K562 (cell line): Measurements from ENCODE around the gene SOS1. TPM values are rescaled to one million over a fixed set of nuclear protein-coding genes. Genes with fewer than 3 reads are reported as not detected.
A peak's percentile ranks its signal among the peaks of the same experiment; 100 is the strongest.

Source experiments
- ATAC-seq: fragments of 200-7000 bp; cut with Tn5 transposase; 3 replicates; pipeline ENCODE4 v1.9.1; 2020; ENCODE audit warnings: moderate library complexity
- BruUV-seq: library from RNA; stranded (reverse); fragments of 400-500 nt; replicated peaks from 2 replicates; lab custom pipeline; 2021; lab: Mats Ljungman, UMichigan
- CTCF ChIA-PET: fragments of 300-600 bp; formaldehyde crosslinking; extraction: SDS; loops from one replicate; lab custom pipeline; 2021; ENCODE audit warnings: low intra/inter-chr PET ratio; lab: Yijun Ruan, JAX
- POLR2A ChIA-PET: fragments of 300-600, 350-650 bp; sonication (Branson Sonifier 250); formaldehyde crosslinking; extraction: SDS; loops from one replicate; lab custom pipeline; 2021; ENCODE audit warnings: antibody characterized with exemption, inconsistent platforms; lab: Yijun Ruan, JAX
- DNase-seq, 4 experiments: peaks; one replicate each; pipeline versions ENCODE4 v3.0.0 to v3.0.0-alpha.2; 2011 to 2018; ENCODE audit warnings: low spot score in 3 of 4, mixed read lengths in 3 of 4; ENCODE audit errors: extremely low read depth in 1 of 4
- FAIRE-seq: peaks from 2 replicates; lab custom pipeline; 2011; peaks lifted over from hg19 to GRCh38; lab: Jason Lieb, UNC
- H2AFZ ChIP-seq: 2 replicates; pipeline ENCODE4 v1.6.0; 2011; ENCODE audit warnings: low read depth, low read length, control low read depth, inconsistent platforms
- H3K27ac ChIP-seq: fragments of 200-600 bp; 3 replicates; pipeline ENCODE4 v1.8.0; 2011; ENCODE audit warnings: low read depth, mild to moderate bottlenecking, control low read depth, inconsistent platforms, low read length, moderate library complexity, mixed read lengths; ENCODE audit errors: extremely low read depth
- H3K27me3 ChIP-seq, 2 experiments: fragments of 300-600 bp in 1 of 2; 2 replicates in 1 of 2; 3 replicates in 1 of 2; pipeline versions ENCODE4 v1.6.0 to v1.8.0; 2011; ENCODE audit warnings: inconsistent platforms in 2 of 2, low read length in 2 of 2, mild to moderate bottlenecking in 1 of 2, mixed read lengths in 1 of 2, moderate library complexity in 1 of 2; ENCODE audit not compliant: control insufficient read depth in 2 of 2, insufficient read depth in 2 of 2
- H3K36me3 ChIP-seq: fragments of 300-600 bp; 3 replicates; pipeline ENCODE4 v1.8.0; 2011; ENCODE audit warnings: mild to moderate bottlenecking, low read length, inconsistent platforms; ENCODE audit not compliant: control insufficient read depth, insufficient read depth
- H3K4me1 ChIP-seq, 2 experiments: fragments of 200-600 bp in 1 of 2; replicated peaks in 1 of 2; 2 replicates in 1 of 2; 3 replicates in 1 of 2; pipeline versions ENCODE4 v1.5.1 to v1.8.0; 2011; ENCODE audit warnings: inconsistent platforms in 2 of 2, low read length in 2 of 2, mild to moderate bottlenecking in 1 of 2, mixed read lengths in 1 of 2, moderate library complexity in 1 of 2; ENCODE audit not compliant: control insufficient read depth in 2 of 2, insufficient read depth in 2 of 2
- H3K4me2 ChIP-seq: 2 replicates; pipeline ENCODE4 v1.6.1; 2011; ENCODE audit warnings: low read length, control low read depth, inconsistent platforms, mixed read lengths; ENCODE audit not compliant: insufficient read depth
- H3K4me3 ChIP-seq: fragments of 200-600 bp; sonication (generic), shearing (Covaris generic); 2 replicates; pipeline ENCODE4 v1.5.1; 2016; ENCODE audit warnings: control low read depth, inconsistent platforms
- H3K79me2 ChIP-seq: fragments of 200-600 bp; 3 replicates; pipeline ENCODE4 v1.8.0; 2011; ENCODE audit warnings: low read length, inconsistent platforms; ENCODE audit not compliant: control insufficient read depth, insufficient read depth
- H3K9ac ChIP-seq, 2 experiments: 2 replicates each; pipeline versions ENCODE4 v1.6.0 to v1.6.1; 2011; ENCODE audit warnings: low read depth in 2 of 2, low read length in 2 of 2, control low read depth in 1 of 2, inconsistent platforms in 1 of 2, mild to moderate bottlenecking in 1 of 2, mixed read lengths in 1 of 2; ENCODE audit not compliant: insufficient read depth in 1 of 2
- H3K9me1 ChIP-seq: one replicate; pipeline ENCODE4 v1.6.0; 2011; ENCODE audit warnings: inconsistent platforms, mild to moderate bottlenecking, low read length, moderate library complexity; ENCODE audit not compliant: control insufficient read depth, insufficient read depth
- H3K9me3 ChIP-seq: replicated peaks from 2 replicates; pipeline ENCODE4 v1.5.1; 2011; ENCODE audit warnings: low read depth, low read length, inconsistent platforms; ENCODE audit not compliant: control insufficient read depth, insufficient read depth
- H4K20me1 ChIP-seq: replicated peaks from 2 replicates; pipeline ENCODE4 v1.6.1; 2011; ENCODE audit warnings: low read length, inconsistent platforms, mixed read lengths; ENCODE audit not compliant: control insufficient read depth, insufficient read depth
- AFF4 ChIP-seq: sonication (generic); formaldehyde crosslinking; IDR thresholded peaks from 2 replicates; pipeline ENCODE4 v1.8.0; 2023; ENCODE audit warnings: mild to moderate bottlenecking, missing genetic modification reagents
- BRD4 ChIP-seq: fragments of 200-600 bp; sonication (generic); IDR thresholded peaks from 2 replicates; pipeline ENCODE4 v1.6.1; 2017; ENCODE audit warnings: inconsistent platforms
- COPS2 ChIP-seq: fragments of 450-650 bp; conservative IDR thresholded peaks from 2 replicates; pipeline ENCODE4 v1.6.1; 2016; ENCODE audit warnings: mild to moderate bottlenecking, moderate library complexity
- FOXA1 ChIP-seq: fragments of 450-650 bp; IDR thresholded peaks from 2 replicates; pipeline ENCODE4 v1.6.1; 2016; ENCODE audit warnings: mild to moderate bottlenecking, borderline replicate concordance
- JUND ChIP-seq, 2 experiments: IDR thresholded peaks; 2 replicates in 1 of 2; 3 replicates in 1 of 2; pipeline ENCODE4 v1.6.1; 2011; ENCODE audit warnings: borderline replicate concordance in 2 of 2, low read depth in 2 of 2, low read length in 2 of 2, improper control_type of control experiment in 1 of 2, missing biosample characterization in 1 of 2, missing genetic modification characterization in 1 of 2, missing genetic modification reagents in 1 of 2
- NR3C1 ChIP-seq: sonication (generic); formaldehyde crosslinking; IDR thresholded peaks from 2 replicates; pipeline ENCODE4 v1.8.1; 2022; ENCODE audit warnings: missing genetic modification reagents
- ZNF24 ChIP-seq: fragments of 450-650 bp; IDR thresholded peaks from 2 replicates; pipeline ENCODE4 v1.6.1; 2016
- ZNF384 ChIP-seq: IDR thresholded peaks from 2 replicates; pipeline ENCODE4 v1.6.1; 2012; ENCODE audit warnings: low read depth, low read length, improper control_type of control experiment
- WGBS: fragments of 100-300 bp; shearing (Covaris generic); methylation state at CpG from one replicate; pipeline ENCODE4 v1.1.6; 2016; ENCODE audit warnings: low coverage, mixed read lengths; ENCODE audit not compliant: insufficient coverage; ENCODE audit errors: missing lambda C conversion rate; 5-methylcytosine and 5-hydroxymethylcytosine counted together
- in situ Hi-C: fragments of 300-500 bp; cut with MboI; formaldehyde crosslinking; loops from 4 replicates; pipeline ENCODE4 v1.15.0; 2018; ENCODE audit warnings: inconsistent platforms, mixed read lengths
- intact Hi-C: fragments of 100-400 bp; cut with micrococcal nuclease; formaldehyde crosslinking; loops from 2 replicates; pipeline ENCODE4 v1.14.2; 2022
- polyA plus RNA-seq, 8 experiments: library from polyadenylated mRNA; depleted of rRNA in 4 of 8; stranded (reverse) in 5 of 8; unstranded in 3 of 8; fragments of >200 nt; fragmentation: Nextera tagmentation in 2 of 8; fragmentation: Illumina TruSeq in 1 of 8; extraction: Ambion mirVana in 2 of 8; extraction: Trizol in 1 of 8; gene quantifications; 2 replicates each; pipeline versions ENCODE4 v1.2.1 to v1.2.3, GENCODE V29; 2011 to 2014; ENCODE audit warnings: inconsistent platforms in 1 of 8, missing spikeins in 1 of 8
- total RNA-seq, 7 experiments: library from RNA; depleted of rRNA in 6 of 7; stranded (reverse); fragments of >200 nt in 6 of 7; fragmentation: Illumina TruSeq in 2 of 7; extraction: Trizol in 2 of 7; gene quantifications; 2 replicates each; pipeline versions ENCODE4 v1.2.1 to v1.2.3, GENCODE V29; 2011 to 2021; ENCODE audit warnings: low replicate concordance in 1 of 7

SOS1 gene
- total and polyA plus RNA-seq, 9 of the 15 experiments (the other 6 are each of a cell fraction or from before 2014, with no cell fraction given): 2.5 to 27.1 (median 16.3) TPM

GRCh38 chr2:39153312-39153711 lies 32.5 kb upstream of the SOS1 start (continued):
- TF ChIP-seq AFF4 (CRISPR knock-in tag): no peak
- TF ChIP-seq NR3C1 (CRISPR knock-in tag): no peak
- TF ChIP-seq ZNF24: no peak
- no peak for TF ChIP-seq FOXA1
- TF ChIP-seq BRD4: no peak
- no peak for TF ChIP-seq COPS2

GRCh38 chr2:39152504-39152903 lies 31.7 kb upstream of the SOS1 start:
- no peak for TF ChIP-seq JUND (IDR thresholded peaks at IDR 0.05; ENCODE audit: borderline replicate concordance, low read depth, low read length)
- no peak for TF ChIP-seq JUND (tag; IDR thresholded peaks at IDR 0.05; ENCODE audit: borderline replicate concordance, low read depth, low read length)
- peak; percentile 52; the same call in 1 of the 2 replicates for TF ChIP-seq ZNF384
- DNase-seq (no peak), ATAC-seq (no peak), FAIRE-seq (no peak)
- Histone ChIP-seq H3K79me2 (no peaks in the 10 kb centered on the region), H3K36me3 (no peaks in the 10 kb centered on the region; the same call in 2 of the 3 replicates), H3K27me3 (no peaks in the 10 kb centered on the region), H3K4me3 (no peak overlapping the region), H3K4me2 (no peak overlapping the region), H3K9me3 (no peaks in the 10 kb centered on the region; the same call in 1 of the 2 replicates), H3K9ac (no peak overlapping the region), H2AFZ (no peak overlapping the region), H3K9me1 (no peaks in the 10 kb centered on the region), H3K4me1 (peaks cover 16 to 19% of the 10 kb centered on the region in 2 experiments; a peak in 4 of 5 replicates), H4K20me1 (no peaks in the 10 kb centered on the region), H3K27ac (no peak overlapping the region)
- ChIA-PET CTCF (no interaction called here), POLR2A (no interaction called here)
- WGBS: 33% methylated on average over 1 of the region's 2 CpGs
- BruUV-seq: no TSS peak
- intact Hi-C loops: no loop called here
- in situ Hi-C loops: no loop called here
